Activated naive CD8-positive, alpha-beta T cell treated with anti-CD3 and anti-CD28 coated beads, Interleukin-2, amount 10 ng/mL, durations not matched to agents 7 days and 5 days (primary cell): Measurements from ENCODE around the gene ISM1. TPM values are rescaled to one million over a fixed set of nuclear protein-coding genes. Genes with fewer than 3 reads are reported as not detected.

Source experiments
- ATAC-seq: fragments of 150-1000 bp; cut with Tn5 transposase; one replicate; pipeline ENCODE4 v1.10.0; 2021; ENCODE audit warnings: low read depth, moderate library complexity
- POLR2A ChIA-PET: fragments of 350-600 bp; sonication (Branson Sonifier 250); formaldehyde crosslinking; loops from one replicate; lab custom pipeline; 2021; ENCODE audit warnings: antibody characterized with exemption; lab: Charles Lee
- DNase-seq: peaks from one replicate; pipeline ENCODE4 v3.0.0; 2021
- H3K27ac Mint-ChIP-seq: one replicate; pipeline ENCODE4 v1.8.0; 2022; ENCODE audit warnings: mild to moderate bottlenecking, mixed read lengths
- H3K27me3 Mint-ChIP-seq: one replicate; pipeline ENCODE4 v1.8.0; 2022; ENCODE audit warnings: mild to moderate bottlenecking, moderate library complexity, mixed read lengths
- H3K36me3 Mint-ChIP-seq: one replicate; pipeline ENCODE4 v1.8.0; 2021; ENCODE audit warnings: mild to moderate bottlenecking, mixed read lengths
- H3K4me1 Mint-ChIP-seq: one replicate; pipeline ENCODE4 v1.8.0; 2021; ENCODE audit warnings: mixed read lengths
- H3K4me3 Mint-ChIP-seq: one replicate; pipeline ENCODE4 v1.8.0; 2022; ENCODE audit warnings: mild to moderate bottlenecking, moderate library complexity, mixed read lengths
- H3K9me3 Mint-ChIP-seq: one replicate; pipeline ENCODE4 v1.8.0; 2021; ENCODE audit warnings: mixed read lengths
- total RNA-seq, 2 experiments: library from RNA; stranded (reverse); gene quantifications; one replicate each; pipeline ENCODE4 v1.2.3, GENCODE V29; 2021

Gene ISM1
- total RNA-seq, 2 experiments from 2014 or later = 2.3 to 3.0 TPM

DNA sequence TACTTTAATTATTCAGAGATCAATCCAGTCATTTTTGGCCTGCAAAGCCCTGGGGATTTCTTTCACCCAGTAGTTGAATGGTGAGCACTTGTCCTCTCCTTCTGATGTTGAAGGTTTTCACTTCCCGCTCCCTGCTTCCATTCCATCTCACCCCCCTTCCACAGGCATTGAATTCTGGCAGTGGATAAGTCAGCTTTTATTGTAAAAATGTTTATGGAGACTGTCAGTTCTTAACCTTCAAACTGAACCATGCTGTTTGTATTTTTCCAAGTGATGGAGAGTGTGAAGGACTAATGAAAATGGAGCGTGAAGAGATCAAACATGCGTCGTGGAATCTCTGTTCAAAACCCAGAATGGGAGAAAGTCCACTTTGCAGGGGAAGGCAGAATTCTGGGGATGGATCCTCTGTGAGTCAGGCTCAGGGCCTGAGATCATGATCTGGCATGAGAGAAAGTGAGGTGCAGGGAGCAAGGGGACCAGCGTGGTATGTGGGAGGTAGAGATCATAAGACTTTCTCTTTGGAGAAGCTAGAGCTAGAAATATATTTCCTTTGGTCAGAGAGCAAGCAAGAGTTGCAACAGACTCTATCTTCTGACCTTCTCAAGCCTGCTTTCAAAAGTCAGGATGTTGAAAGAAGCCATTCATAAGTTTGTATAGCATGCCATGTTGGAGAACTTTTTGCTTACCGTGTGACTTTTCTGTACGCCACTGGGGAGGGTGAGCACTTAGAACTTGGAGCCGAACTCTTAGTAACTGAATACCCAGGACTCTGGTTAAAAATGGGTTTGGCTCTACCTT, 30.2 kb downstream of the ISM1 start:
- Mint-ChIP-seq H3K27me3 (no peaks in the 10 kb centered on the region), H3K36me3 (peaks cover 17% of the 10 kb centered on the region), H3K4me1 (peaks cover 35% of the 10 kb centered on the region), H3K9me3 (peaks cover 6% of the 10 kb centered on the region), H3K27ac (no peak overlapping the region), H3K4me3 (no peak overlapping the region)
- POLR2A ChIA-PET = interaction anchor here (1.5 kb wide), 1 partner anchor 30 kb away, joined by 3 read pairs; the partner anchor contains the start of gene ISM1
- ATAC-seq = no peak
- DNase-seq = no peak

DNA sequence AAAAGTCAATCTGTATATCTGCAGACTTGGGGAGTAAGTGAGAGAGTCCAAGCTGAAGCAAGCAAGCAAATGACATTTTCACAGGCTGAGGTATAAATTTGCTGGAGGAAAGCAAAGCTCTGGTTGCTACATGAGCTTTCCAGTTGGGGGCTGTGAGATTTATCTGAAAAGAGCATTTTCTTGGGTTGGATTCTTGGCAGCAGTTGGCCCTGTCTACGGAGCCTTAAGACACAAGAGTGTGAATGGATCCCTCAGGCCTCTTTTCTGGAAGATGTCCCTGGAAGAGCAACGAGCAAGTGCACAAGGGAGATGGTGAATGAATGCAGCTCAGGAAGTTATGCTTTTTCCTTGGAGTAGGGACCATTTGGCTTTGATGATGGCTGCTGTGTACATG, 30.8 kb downstream of the ISM1 start:
- Mint-ChIP-seq H3K27ac (no peak overlapping the region), H3K4me3 (no peak overlapping the region), H3K9me3 (peaks cover 6% of the 10 kb centered on the region), H3K4me1 (peaks cover 30% of the 10 kb centered on the region), H3K27me3 (no peaks in the 10 kb centered on the region), H3K36me3 (peaks cover 20% of the 10 kb centered on the region)
- DNase-seq (no peak), ATAC-seq (no peak)
- POLR2A ChIA-PET = interaction anchor here (2.2 kb wide), 1 partner anchor 31 kb away, joined by 6 read pairs; the partner anchor contains the start of gene ISM1

DNA sequence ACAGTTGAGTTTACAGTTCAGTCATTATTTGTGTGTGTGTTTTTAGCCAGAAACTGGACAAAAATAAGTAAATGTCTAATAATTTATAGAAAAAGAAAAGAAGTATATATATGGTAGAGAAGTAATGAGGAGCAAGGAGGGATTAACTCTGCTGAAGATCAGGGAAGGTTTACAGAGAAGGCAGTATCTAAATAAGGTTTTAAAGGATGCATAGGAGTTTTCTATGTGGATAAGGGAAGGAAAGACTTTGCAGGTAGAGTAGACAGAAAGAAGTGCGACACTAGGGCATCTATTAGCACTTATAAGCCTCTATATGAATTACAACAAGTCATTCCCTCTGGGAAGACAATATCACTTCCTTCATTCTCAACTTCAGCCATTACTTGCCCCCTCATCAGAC, 34.3 kb downstream of the ISM1 start:
- ATAC-seq = no peak
- POLR2A ChIA-PET = no interaction called here

DNA sequence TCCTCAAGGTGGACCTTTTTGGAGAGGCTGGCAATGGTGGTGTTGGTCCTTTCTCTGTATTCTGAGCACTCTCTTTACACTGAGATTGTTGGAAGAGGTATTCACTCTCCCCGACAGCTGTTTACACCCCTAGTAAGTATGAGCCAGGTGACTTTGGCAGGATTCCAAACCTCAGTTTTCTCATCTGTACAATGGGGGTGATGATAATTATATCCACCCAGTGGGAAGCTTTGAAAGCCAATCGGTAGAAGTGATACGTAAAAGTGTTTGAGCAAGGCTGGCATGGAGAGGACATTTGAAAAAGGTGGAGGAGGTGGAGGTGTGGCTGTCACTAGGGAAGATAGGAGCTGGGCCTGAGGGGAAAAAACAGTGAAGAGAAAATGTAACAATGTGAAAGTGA, 35.5 kb downstream of the ISM1 start:
- ATAC-seq (no peak), DNase-seq (no peak)
- POLR2A ChIA-PET = no interaction called here
- Mint-ChIP-seq H3K27ac (no peak overlapping the region), H3K36me3 (peaks cover 11% of the 10 kb centered on the region), H3K27me3 (no peaks in the 10 kb centered on the region), H3K4me1 (peaks cover 10% of the 10 kb centered on the region), H3K9me3 (peaks cover 5% of the 10 kb centered on the region), H3K4me3 (no peak overlapping the region)

More for the DNA sequence above, 34.3 kb downstream of the ISM1 start:
- H3K27me3 Mint-ChIP-seq = no peaks in the 10 kb centered on the region
- H3K4me1 Mint-ChIP-seq = peaks cover 13% of the 10 kb centered on the region
- peaks cover 18% of the 10 kb centered on the region for H3K36me3 Mint-ChIP-seq
- no peak for DNase-seq
- peaks cover 6% of the 10 kb centered on the region for H3K9me3 Mint-ChIP-seq
- H3K4me3 Mint-ChIP-seq = no peak overlapping the region
- H3K27ac Mint-ChIP-seq = no peak overlapping the region

DNA sequence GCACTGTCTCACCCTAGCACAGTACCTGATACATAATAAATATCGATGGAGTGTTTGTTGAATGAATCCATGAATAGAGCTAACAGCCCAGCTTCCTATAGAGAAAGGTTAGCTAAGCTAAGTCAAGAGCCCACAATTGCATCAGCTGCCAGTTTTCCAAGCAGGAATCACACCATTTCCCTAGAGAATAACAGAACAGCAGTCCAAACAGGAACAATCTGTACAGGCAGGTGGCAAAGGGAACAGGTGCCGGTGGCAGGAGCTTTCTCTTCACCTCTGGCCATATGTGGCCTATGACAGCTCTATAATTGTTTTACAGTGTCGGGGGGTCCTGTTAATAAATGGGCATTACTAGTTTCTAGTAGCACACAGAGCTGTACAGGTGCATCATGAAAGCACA, 38.8 kb downstream of the ISM1 start:
- H3K27me3 Mint-ChIP-seq = no peaks in the 10 kb centered on the region

DNA sequence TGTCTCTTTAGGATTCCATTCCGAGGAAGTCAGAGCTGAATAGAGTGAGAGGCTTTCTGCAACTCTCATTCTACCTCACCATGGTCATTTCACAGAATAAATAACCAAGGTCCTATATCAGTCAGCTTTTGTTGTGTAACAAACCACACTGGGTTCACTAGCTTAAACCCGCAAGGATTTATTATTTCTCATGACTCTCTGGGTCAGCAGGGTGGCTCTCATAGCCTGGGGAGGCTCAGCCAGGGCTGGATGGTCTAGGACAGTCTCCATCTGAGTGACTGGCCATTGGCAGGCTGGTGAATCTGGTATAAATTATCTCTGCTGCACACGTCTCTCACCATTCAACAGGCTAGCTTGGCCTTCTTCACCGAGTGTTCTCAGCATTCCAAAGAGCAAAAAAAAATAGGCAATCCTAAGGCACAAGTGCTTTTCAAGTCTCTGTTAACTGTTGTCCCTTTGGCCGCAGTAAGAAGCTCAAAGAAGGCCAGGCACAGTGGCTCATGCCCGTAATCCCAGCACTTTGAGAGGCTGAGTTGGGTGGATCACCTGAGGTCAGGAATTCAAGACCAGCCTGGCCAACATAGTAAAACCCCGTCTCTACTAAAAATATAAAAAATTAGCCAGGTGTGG, 39.7 kb downstream of the ISM1 start:
- ATAC-seq (no peak), DNase-seq (no peak)
- no peak overlapping the region for H3K27ac Mint-ChIP-seq
- peaks cover 3% of the 10 kb centered on the region for H3K36me3 Mint-ChIP-seq
- H3K4me3 Mint-ChIP-seq = no peak overlapping the region
- H3K9me3 Mint-ChIP-seq = no peaks in the 10 kb centered on the region
- H3K4me1 Mint-ChIP-seq = peaks cover 15% of the 10 kb centered on the region
- H3K27me3 Mint-ChIP-seq = no peaks in the 10 kb centered on the region
- POLR2A ChIA-PET = interaction anchor here (0.5 to 1.6 kb wide), 3 partner anchors 13 to 139 kb away, joined by 3 to 6 read pairs (median 3); no protein-coding TSS in a partner anchor

More for the DNA sequence above, 38.8 kb downstream of the ISM1 start:
- POLR2A ChIA-PET = interaction anchor here (0.5 to 1.6 kb wide), 2 partner anchors 12 to 32 kb away, joined by 3 to 6 read pairs; no protein-coding TSS in a partner anchor
- H3K36me3 Mint-ChIP-seq = peaks cover 3% of the 10 kb centered on the region
- H3K9me3 Mint-ChIP-seq = no peaks in the 10 kb centered on the region
- no peak overlapping the region for H3K4me3 Mint-ChIP-seq
- H3K4me1 Mint-ChIP-seq = peaks cover 15% of the 10 kb centered on the region
- DNase-seq = no peak
- ATAC-seq = no peak
- H3K27ac Mint-ChIP-seq = no peak overlapping the region

DNA sequence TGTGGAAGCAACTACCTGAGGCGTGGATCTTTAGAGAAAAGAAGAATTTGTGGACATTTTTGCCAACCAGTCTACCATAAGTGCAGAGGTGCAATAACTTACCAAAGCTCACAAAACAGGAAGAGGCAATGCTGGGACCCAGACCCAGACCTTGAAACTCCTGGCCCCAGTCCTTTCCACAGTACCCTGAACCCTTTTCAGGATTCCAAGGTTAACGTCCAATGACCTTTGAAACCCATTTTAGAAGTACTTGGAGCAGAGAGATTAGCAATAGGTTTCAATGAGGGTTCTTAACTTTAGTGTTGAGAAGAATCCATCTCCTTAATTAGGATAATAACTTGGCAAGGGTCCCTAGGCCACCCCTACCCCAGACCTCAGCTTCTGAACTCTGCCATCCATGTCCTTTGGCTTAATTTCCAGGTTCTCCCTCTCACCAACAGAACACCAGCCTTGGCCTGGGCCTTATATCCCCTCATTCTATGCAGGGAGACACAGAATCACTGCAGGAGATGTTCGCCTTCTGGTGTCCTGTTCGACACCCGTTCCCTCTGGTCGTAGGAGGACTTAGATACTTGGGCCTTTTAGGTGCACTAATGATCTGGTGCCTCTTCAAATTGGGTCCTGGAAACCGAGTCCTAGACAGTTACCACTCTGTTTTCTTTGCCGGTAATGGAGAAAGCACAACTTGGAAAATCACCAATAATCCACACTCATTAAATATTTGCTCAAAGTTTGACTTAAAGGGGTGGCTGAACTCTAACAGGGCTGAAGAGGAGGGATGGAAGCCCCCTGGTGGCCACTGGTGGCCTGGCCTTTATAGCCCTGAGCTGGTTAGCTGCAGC, 40.6 kb downstream of the ISM1 start:
- POLR2A ChIA-PET = interaction anchor here (0.7 kb wide), 1 partner anchor 41 kb away, joined by 4 read pairs; the partner anchor contains the start of gene ISM1
- H3K4me3 Mint-ChIP-seq = no peak overlapping the region
- H3K27ac Mint-ChIP-seq = peak overlapping the region; percentile 52
- DNase-seq = peak; percentile 73
- peak; percentile 98 for ATAC-seq
- peaks cover 2% of the 10 kb centered on the region for H3K36me3 Mint-ChIP-seq
- H3K9me3 Mint-ChIP-seq = no peaks in the 10 kb centered on the region
- H3K4me1 Mint-ChIP-seq = peaks cover 15% of the 10 kb centered on the region
- H3K27me3 Mint-ChIP-seq = no peaks in the 10 kb centered on the region

DNA sequence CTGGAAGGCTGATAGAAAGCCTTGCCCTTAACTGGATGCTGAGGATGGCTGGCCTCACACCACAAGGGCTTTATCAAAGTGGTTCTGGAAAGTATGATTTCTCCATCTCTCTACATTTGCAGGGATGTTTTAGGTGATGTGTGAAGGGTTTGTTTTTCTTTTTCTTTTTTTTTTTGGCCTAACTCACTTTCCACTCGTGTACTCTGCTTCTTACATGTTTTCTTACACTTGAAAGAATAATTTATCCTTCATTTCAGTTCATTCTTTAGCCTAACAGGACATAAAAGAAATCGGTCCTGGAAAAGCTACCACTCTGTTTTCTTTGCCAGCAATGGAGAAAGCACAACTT, 41.2 kb downstream of the ISM1 start:
- POLR2A ChIA-PET = no interaction called here
- no peak overlapping the region for H3K4me3 Mint-ChIP-seq

DNA sequence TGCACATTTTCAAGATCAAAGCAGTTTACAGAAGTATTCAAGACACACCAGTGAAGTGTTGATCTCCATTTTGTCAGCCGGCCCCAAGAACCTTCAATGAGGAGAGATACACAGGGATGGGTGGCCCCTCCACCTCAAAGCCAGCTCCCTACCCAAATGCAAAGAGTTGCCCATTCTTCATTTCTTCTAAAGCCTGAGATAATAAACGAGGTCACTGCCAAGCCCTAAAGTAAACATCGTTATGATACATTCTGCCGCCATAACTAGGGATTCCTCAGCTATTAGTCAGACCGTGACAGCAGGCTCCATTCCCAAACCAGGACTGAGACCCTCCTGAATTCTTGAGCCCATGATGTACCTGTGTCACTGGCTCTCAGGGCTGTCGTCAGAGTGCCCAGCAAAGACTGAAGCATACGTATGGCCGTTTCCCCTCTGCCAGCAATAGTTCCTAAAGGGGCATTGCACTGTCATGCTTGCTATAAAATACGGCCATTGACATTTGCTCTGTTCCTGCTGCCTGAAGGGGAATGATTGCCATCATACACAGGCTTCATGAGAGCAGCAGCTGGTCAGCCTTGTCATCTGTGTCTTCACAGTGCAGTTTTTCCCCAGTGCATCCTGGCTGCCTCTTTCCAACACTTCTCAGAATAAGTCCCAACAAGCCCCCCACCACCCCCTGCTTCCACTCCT, 41.7 kb downstream of the ISM1 start:
- H3K27ac Mint-ChIP-seq = no peak overlapping the region

More for the DNA sequence above, 41.2 kb downstream of the ISM1 start:
- DNase-seq (no peak), ATAC-seq (no peak)
- H3K4me1 Mint-ChIP-seq = peaks cover 15% of the 10 kb centered on the region
- no peak overlapping the region for H3K27ac Mint-ChIP-seq
- no peaks in the 10 kb centered on the region for H3K36me3 Mint-ChIP-seq
- no peaks in the 10 kb centered on the region for H3K27me3 Mint-ChIP-seq
- H3K9me3 Mint-ChIP-seq = no peaks in the 10 kb centered on the region

DNA sequence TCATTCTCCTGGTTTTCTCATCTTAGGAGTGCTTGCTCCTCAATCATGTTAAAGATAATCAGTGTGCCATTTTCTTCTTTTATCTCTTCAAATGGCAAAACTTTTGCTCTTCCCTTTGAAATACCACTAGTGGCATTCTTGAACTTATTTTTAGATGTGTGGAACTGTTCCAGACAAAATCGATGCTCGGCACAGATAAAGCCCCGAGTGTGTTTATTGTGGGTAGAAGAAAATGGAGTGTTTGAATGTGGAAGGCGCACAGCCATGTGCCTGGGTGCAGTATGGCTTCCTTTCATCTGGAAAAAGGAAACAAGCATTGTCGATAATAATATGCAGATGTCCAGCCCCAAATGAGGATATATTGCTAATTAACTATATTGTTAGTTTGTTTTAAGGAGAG, 42.4 kb downstream of the ISM1 start:
- H3K36me3 Mint-ChIP-seq = no peaks in the 10 kb centered on the region
- H3K9me3 Mint-ChIP-seq = no peaks in the 10 kb centered on the region
- no peak for DNase-seq
- H3K27ac Mint-ChIP-seq = no peak overlapping the region
- H3K27me3 Mint-ChIP-seq = peaks cover 8% of the 10 kb centered on the region
- POLR2A ChIA-PET = no interaction called here
- H3K4me3 Mint-ChIP-seq = no peak overlapping the region
- ATAC-seq = no peak
- H3K4me1 Mint-ChIP-seq = peaks cover 13% of the 10 kb centered on the region

More for the DNA sequence above, 41.7 kb downstream of the ISM1 start:
- H3K9me3 Mint-ChIP-seq = no peaks in the 10 kb centered on the region
- H3K36me3 Mint-ChIP-seq = no peaks in the 10 kb centered on the region
- peaks cover 3% of the 10 kb centered on the region for H3K27me3 Mint-ChIP-seq
- peaks cover 13% of the 10 kb centered on the region for H3K4me1 Mint-ChIP-seq
- ATAC-seq (no peak), DNase-seq (no peak)
- POLR2A ChIA-PET = no interaction called here
- H3K4me3 Mint-ChIP-seq = no peak overlapping the region

DNA sequence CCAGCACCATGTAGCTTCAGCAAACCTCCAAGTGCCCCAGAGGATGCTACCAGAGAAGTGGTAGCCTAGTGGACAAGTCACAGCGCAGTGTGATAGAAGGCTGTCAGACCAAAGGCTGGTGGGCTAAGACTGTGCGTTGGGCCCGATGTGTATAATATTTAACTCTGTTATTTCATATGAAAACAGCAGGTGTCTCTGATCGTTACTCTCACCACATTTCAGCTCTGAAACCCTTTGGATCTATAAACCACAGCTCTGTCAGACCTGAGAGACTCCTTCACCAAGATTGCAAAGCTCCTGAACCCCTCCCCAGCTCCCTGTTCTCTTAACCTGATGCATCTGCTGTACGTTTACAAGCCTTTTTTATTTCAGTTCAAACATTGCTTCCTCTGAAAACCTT, 43.8 kb downstream of the ISM1 start:
- Mint-ChIP-seq H3K4me3 (no peak overlapping the region), H3K36me3 (no peaks in the 10 kb centered on the region), H3K27me3 (peaks cover 9% of the 10 kb centered on the region), H3K4me1 (peaks cover 13% of the 10 kb centered on the region), H3K27ac (no peak overlapping the region), H3K9me3 (peaks cover 1% of the 10 kb centered on the region)
- ATAC-seq (no peak), DNase-seq (no peak)
- POLR2A ChIA-PET = no interaction called here

DNA sequence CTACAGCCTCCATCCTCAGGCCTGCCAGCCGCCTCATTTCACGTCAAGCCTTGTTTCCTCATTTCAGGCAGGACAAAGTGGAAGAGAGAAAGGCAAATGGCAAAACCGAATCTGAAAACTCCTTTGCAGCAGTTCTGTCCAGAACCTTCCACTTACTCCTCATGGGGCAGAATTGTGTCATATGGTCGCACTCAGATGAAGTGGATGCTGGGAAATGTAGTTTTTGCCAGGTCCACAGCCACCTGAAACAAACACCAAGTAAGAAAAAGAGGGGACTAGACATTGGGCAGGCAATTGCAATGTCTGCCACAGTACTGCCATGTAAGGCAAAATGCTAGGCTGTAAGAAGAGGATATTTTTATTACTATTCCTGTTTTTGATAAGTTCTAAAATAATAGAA, 44.9 kb downstream of the ISM1 start:
- no peak for DNase-seq
- no peak overlapping the region for H3K27ac Mint-ChIP-seq
- H3K4me3 Mint-ChIP-seq = no peak overlapping the region
- H3K27me3 Mint-ChIP-seq = peaks cover 9% of the 10 kb centered on the region
- peaks cover 5% of the 10 kb centered on the region for H3K36me3 Mint-ChIP-seq
- H3K9me3 Mint-ChIP-seq = peaks cover 1% of the 10 kb centered on the region
- no peak for ATAC-seq
- POLR2A ChIA-PET = no interaction called here
- H3K4me1 Mint-ChIP-seq = peaks cover 10% of the 10 kb centered on the region

DNA sequence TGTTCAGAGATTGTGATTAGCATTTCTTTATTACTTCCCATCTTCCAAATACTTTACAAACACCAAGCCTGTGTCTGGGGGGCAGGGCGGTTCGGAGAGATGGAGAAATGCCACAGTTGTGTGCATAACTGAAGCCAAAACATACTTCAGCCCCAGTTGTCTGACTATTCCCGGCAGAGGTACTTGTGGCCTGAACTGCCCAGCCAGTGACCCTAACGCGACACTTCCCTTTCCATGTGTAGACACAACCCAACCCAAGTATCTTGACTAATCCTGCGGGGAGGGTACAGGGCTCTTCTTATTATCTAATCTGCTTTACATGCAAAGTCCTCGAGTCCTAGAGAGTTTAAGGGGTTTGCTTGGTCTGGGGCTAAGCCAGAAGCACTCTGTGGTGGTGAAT, 46.2 kb downstream of the ISM1 start:
- POLR2A ChIA-PET = no interaction called here
- Mint-ChIP-seq H3K4me3 (no peak overlapping the region), H3K27ac (no peak overlapping the region), H3K36me3 (peaks cover 15% of the 10 kb centered on the region), H3K27me3 (peaks cover 9% of the 10 kb centered on the region), H3K4me1 (peaks cover 5% of the 10 kb centered on the region), H3K9me3 (peaks cover 1% of the 10 kb centered on the region)
- ATAC-seq (no peak), DNase-seq (no peak)
